ENCODE data around the gene SSBP3.

- no peak for TF ChIP-seq CTCF (IDR thresholded peaks at IDR 0.05)
- TF ChIP-seq POLR2A (IDR thresholded peaks at IDR 0.05): no peak
- no peak for TF ChIP-seq EP300 (IDR thresholded peaks at IDR 0.05)
These were observed 30.3 kb downstream of the SSBP3 start for GRCh38 chr1:54375712-54376429.

Data from tibial nerve (tissue), 4 donors.